Keratinocyte (primary cell): ENCODE results near the gene TNFAIP2. TPM values are rescaled to one million over a fixed set of nuclear protein-coding genes. Genes with fewer than 3 reads are reported as not detected.
A peak's percentile ranks its signal among the peaks of the same experiment; 100 is the strongest.

Experiments
- DNase-seq: peaks from one replicate; pipeline ENCODE4 v3.0.0-alpha.2; 2011; ENCODE audit warnings: low read depth, missing footprints, low spot score
- FAIRE-seq: peaks from 2 replicates; lab custom pipeline; 2011; peaks lifted over from hg19 to GRCh38; lab: Jason Lieb, UNC
- H2AFZ ChIP-seq: 2 replicates; pipeline ENCODE4 v1.6.0; 2012; ENCODE audit warnings: low read length, control low read depth, inconsistent platforms; ENCODE audit not compliant: control insufficient read depth
- H3K27ac ChIP-seq: 2 replicates; pipeline ENCODE4 v1.5.1; 2011; ENCODE audit warnings: low read length; ENCODE audit not compliant: control insufficient read depth, insufficient read depth
- H3K27me3 ChIP-seq: 3 replicates; pipeline ENCODE4 v1.6.0; 2011; ENCODE audit warnings: low read length; ENCODE audit not compliant: control insufficient read depth, insufficient read depth; ENCODE audit errors: extremely low read depth
- H3K36me3 ChIP-seq, 2 experiments: 2 replicates in 1 of 2; 3 replicates in 1 of 2; pipeline ENCODE4 v1.5.1; 2011; ENCODE audit warnings: low read length in 2 of 2, mild to moderate bottlenecking in 1 of 2; ENCODE audit not compliant: control insufficient read depth in 2 of 2, insufficient read depth in 2 of 2; ENCODE audit errors: extremely low read depth in 1 of 2
- H3K4me1 ChIP-seq: 3 replicates; pipeline ENCODE4 v1.5.1; 2011; ENCODE audit warnings: low read length; ENCODE audit not compliant: control insufficient read depth, insufficient read depth; ENCODE audit errors: extremely low read depth
- H3K4me2 ChIP-seq: 3 replicates; pipeline ENCODE4 v1.6.0; 2011; ENCODE audit warnings: low read depth, low read length; ENCODE audit not compliant: control insufficient read depth, insufficient read depth; ENCODE audit errors: extremely low read depth
- H3K4me3 ChIP-seq, 3 experiments: fragments of 200-600 bp in 1 of 3; sonication (generic) in 1 of 3; 2 replicates in 2 of 3; 3 replicates in 1 of 3; pipeline ENCODE4 v1.5.1; 2011 to 2016; ENCODE audit warnings: low read length in 3 of 3, mild to moderate bottlenecking in 3 of 3, control low read depth in 2 of 3, inconsistent platforms in 1 of 3, low read depth in 1 of 3, mixed read lengths in 1 of 3, mixed run types in 1 of 3, moderate library complexity in 1 of 3; ENCODE audit not compliant: control insufficient read depth in 2 of 3, insufficient read depth in 2 of 3; ENCODE audit errors: extremely low read depth in 1 of 3
- H3K79me2 ChIP-seq: 2 replicates; pipeline ENCODE4 v1.6.0; 2012; ENCODE audit warnings: low read length; ENCODE audit not compliant: control insufficient read depth, insufficient read depth
- H3K9ac ChIP-seq: 3 replicates; pipeline ENCODE4 v1.6.0; 2011; ENCODE audit warnings: low read length; ENCODE audit not compliant: control insufficient read depth, insufficient read depth; ENCODE audit errors: extremely low read depth
- H3K9me1 ChIP-seq: 3 replicates; pipeline ENCODE4 v1.6.0; 2011; ENCODE audit warnings: low read length; ENCODE audit not compliant: control insufficient read depth, insufficient read depth; ENCODE audit errors: extremely low read depth
- H3K9me3 ChIP-seq: 2 replicates; pipeline ENCODE4 v1.5.1; 2012; ENCODE audit warnings: low read depth, low read length; ENCODE audit not compliant: control insufficient read depth
- H4K20me1 ChIP-seq: 3 replicates; pipeline ENCODE4 v1.6.0; 2011; ENCODE audit warnings: low read length; ENCODE audit not compliant: control insufficient read depth, insufficient read depth; ENCODE audit errors: extremely low read depth
- EZH2 ChIP-seq: IDR thresholded peaks from one replicate; pipeline ENCODE4 v1.6.1; 2012; ENCODE audit warnings: inconsistent platforms, mild to moderate bottlenecking, low read length, moderate library complexity
- dilution Hi-C: fragments of 300-500 bp; cut with MboI; formaldehyde crosslinking; loops from one replicate; pipeline ENCODE4 v1.7.0; 2020; ENCODE audit warnings: low sequenced_read_pairs; ENCODE audit not compliant: extremely low pct_ligation_motif_present
- polyA plus RNA-seq, 5 experiments: library from polyadenylated mRNA; depleted of rRNA in 3 of 5; stranded (reverse) in 3 of 5; stranded (forward) in 1 of 5; unstranded in 1 of 5; fragments of >200 nt; gene quantifications; 1 replicate in 1 of 5; 2 replicates in 3 of 5; 3 replicates in 1 of 5; pipeline versions ENCODE4 v1.2.1 to v1.2.3, GENCODE V29; 2011 to 2012; ENCODE audit warnings: missing spikeins in 2 of 5, low read depth in 1 of 5, low replicate concordance in 1 of 5
- TF ChIP-seq, protein P1 (sequence below), 3 experiments: IDR thresholded peaks in 1 of 3; conservative IDR thresholded peaks in 1 of 3; optimal IDR thresholded peaks in 1 of 3; 2 replicates in 2 of 3; 3 replicates in 1 of 3; pipeline versions ENCODE3 to v1.5.1; 2011; ENCODE audit warnings: low read length in 3 of 3, mild to moderate bottlenecking in 3 of 3, moderate library complexity in 2 of 3, control low read depth in 1 of 3, inconsistent platforms in 1 of 3; ENCODE audit not compliant: insufficient read depth in 2 of 3; ENCODE audit errors: extremely low read depth in 1 of 3

TNFAIP2 gene
- polyA plus RNA-seq, 1 donor (not counting 4 experiments of a cell fraction or from before 2014, with no cell fraction given): 0.71 TPM

DNA sequence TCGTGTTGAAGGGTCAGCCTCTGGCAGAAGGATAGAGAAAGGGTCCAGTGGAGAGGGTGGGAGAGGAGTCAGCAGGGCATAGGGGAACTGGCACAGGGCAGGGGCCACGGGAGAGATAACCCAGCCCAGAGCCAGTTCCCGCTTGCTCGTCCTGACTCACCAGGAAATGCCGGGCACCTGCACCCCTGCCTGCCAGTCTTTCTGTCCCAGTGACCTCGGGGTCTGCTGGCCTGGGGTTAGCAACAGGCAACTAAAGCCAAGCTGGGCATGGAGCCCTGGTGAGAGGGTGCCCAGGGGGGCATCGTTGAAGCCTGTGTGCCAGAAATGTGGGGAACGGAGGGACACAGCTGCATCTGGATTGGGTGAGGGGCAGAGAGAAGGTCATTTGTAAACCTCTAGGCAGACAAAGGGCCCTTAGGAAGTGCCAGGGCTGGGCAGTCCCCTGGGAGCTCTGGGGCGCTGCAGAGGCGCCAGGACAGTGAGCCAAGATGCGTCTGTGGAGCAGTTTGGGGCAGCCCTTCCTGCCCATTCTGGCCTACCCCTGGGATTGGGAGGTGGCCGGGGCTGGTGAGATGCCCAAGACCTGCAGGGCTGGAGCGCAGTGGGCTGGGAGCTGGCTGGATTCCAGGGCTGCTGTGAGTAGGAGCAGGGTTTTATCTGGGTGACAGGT lies 5.5 kb downstream of the TNFAIP2 start:
- dilution Hi-C loops: no loop called here
- peaks cover 2% of the 10 kb centered on the region for H4K20me1 ChIP-seq
- peak overlapping the region; percentile 25 for H3K4me2 ChIP-seq
- peak; percentile 44 for FAIRE-seq
- no peak overlapping the region for H3K4me3 ChIP-seq
- H3K36me3 ChIP-seq: no peaks in the 10 kb centered on the region
- H2AFZ ChIP-seq: no peak overlapping the region
- no peak overlapping the region for H3K27ac ChIP-seq
- no peaks in the 10 kb centered on the region for H3K9me3 ChIP-seq
- no peaks in the 10 kb centered on the region for H3K79me2 ChIP-seq
- no peak overlapping the region for H3K9ac ChIP-seq
- peaks cover 39% of the 10 kb centered on the region for H3K4me1 ChIP-seq
- H3K9me1 ChIP-seq: no peaks in the 10 kb centered on the region
- no peak for TF ChIP-seq EZH2
- TF ChIP-seq, protein P1, sequence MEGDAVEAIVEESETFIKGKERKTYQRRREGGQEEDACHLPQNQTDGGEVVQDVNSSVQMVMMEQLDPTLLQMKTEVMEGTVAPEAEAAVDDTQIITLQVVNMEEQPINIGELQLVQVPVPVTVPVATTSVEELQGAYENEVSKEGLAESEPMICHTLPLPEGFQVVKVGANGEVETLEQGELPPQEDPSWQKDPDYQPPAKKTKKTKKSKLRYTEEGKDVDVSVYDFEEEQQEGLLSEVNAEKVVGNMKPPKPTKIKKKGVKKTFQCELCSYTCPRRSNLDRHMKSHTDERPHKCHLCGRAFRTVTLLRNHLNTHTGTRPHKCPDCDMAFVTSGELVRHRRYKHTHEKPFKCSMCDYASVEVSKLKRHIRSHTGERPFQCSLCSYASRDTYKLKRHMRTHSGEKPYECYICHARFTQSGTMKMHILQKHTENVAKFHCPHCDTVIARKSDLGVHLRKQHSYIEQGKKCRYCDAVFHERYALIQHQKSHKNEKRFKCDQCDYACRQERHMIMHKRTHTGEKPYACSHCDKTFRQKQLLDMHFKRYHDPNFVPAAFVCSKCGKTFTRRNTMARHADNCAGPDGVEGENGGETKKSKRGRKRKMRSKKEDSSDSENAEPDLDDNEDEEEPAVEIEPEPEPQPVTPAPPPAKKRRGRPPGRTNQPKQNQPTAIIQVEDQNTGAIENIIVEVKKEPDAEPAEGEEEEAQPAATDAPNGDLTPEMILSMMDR (optimal IDR thresholded peaks at IDR 0.05 in 1 of 3, IDR thresholded peaks at IDR 0.05 in 1 of 3, conservative IDR thresholded peaks at IDR 0.05 in 1 of 3; ENCODE audit: extremely low read depth in 1 of 3, insufficient read depth in 2 of 3, low read length in 3 of 3): no peak
- H3K27me3 ChIP-seq: peaks cover 30% of the 10 kb centered on the region
- DNase-seq: no peak

DNA sequence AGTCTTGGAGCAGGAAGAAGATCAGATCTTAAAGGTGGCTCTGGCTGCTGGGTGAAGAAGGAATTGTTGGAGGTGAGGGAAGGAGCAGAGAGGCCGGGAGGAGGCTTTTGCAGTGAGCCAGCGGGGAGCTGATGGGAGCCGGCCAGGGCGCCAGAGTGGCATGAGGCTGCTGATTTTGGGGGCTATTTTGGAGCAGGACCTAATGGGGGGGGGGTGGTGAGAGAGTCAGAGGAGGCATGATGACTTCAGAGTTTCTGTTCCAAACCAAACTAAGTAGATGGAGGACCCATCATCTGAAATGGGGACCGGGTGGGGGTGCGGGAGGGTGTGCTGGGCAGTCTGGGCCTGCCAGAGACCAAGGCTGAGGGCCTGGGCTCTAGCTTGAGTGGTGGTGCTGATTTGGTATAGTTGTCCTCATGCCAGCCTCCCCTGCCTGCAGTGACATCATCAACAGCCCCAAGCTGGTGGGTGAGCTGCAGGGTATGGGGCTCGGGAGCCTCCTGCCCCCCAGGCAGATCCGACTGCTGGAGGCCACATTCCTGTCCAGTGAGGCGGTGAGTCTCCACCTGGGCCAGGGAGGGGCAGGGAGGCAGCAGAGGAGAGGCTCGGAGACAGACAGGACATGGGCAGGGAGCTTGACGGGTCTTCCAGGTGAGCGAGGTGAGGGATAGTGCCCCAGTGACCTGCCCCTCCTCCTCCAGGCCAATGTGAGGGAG lies 6.2 kb downstream of the TNFAIP2 start:
- dilution Hi-C loops: no loop called here
- Histone ChIP-seq H3K9me3 (no peaks in the 10 kb centered on the region), H3K79me2 (no peaks in the 10 kb centered on the region), H3K9ac (no peak overlapping the region), H3K4me2 (no peak overlapping the region), H3K9me1 (no peaks in the 10 kb centered on the region), H3K36me3 (no peaks in the 10 kb centered on the region), H3K4me3 (no peak overlapping the region), H2AFZ (no peak overlapping the region), H3K4me1 (peaks cover 39% of the 10 kb centered on the region), H4K20me1 (peaks cover 2% of the 10 kb centered on the region), H3K27ac (no peak overlapping the region), H3K27me3 (peaks cover 23% of the 10 kb centered on the region)
- TF ChIP-seq EZH2: no peak
- DNase-seq: no peak
- no peak for FAIRE-seq
